Upper lobe of left lung (tissue), 6 donors: ENCODE results near the gene JAM3. TPM values are rescaled to one million over a fixed set of nuclear protein-coding genes. Genes with fewer than 3 reads are reported as not detected.

Experiments used
- ATAC-seq, 2 donors: fragments of 200-7000 bp; cut with Tn5 transposase; one replicate each; pipeline ENCODE4 v1.9.1; 2022; ENCODE audit warnings: mild to moderate bottlenecking in 2 of 2, moderate library complexity in 2 of 2; ENCODE audit not compliant: low FRiP score in 2 of 2
- DNase-seq, 2 donors: peaks; one replicate each; pipeline ENCODE4 v3.0.0-alpha.2; 2019 to 2020
- H3K27ac ChIP-seq, 4 donors: fragments of 200-600 bp; sonication (generic); one replicate each; pipeline ENCODE4 v1.5.1; 2016 to 2019
- H3K27me3 ChIP-seq, 4 donors: fragments of 200-600 bp; sonication (generic); one replicate each; pipeline ENCODE4 v1.5.1; 2017 to 2019
- H3K36me3 ChIP-seq, 4 donors: fragments of 200-600 bp; sonication (generic); one replicate each; pipeline ENCODE4 v1.5.1; 2016 to 2019
- H3K4me1 ChIP-seq, 4 donors: fragments of 200-600 bp; sonication (generic); one replicate each; pipeline ENCODE4 v1.5.1; 2018 to 2019
- H3K4me3 ChIP-seq, 4 donors: fragments of 200-600 bp; sonication (generic); one replicate each; pipeline ENCODE4 v1.5.1; 2017 to 2019; ENCODE audit warnings: mild to moderate bottlenecking in 2 of 4, moderate library complexity in 1 of 4
- H3K9me3 ChIP-seq, 4 donors: fragments of 200-600 bp; sonication (generic); one replicate each; pipeline ENCODE4 v1.5.1; 2018 to 2019
- EP300 ChIP-seq, 4 donors: sonication (generic); formaldehyde crosslinking; IDR thresholded peaks; one replicate each; pipeline ENCODE4 v1.5.1; 2017; ENCODE audit warnings: antibody characterized with exemption in 4 of 4, control low read depth in 2 of 4
- POLR2A ChIP-seq, 4 donors: fragments of 450-650 bp; IDR thresholded peaks; one replicate each; pipeline ENCODE4 v1.5.1; 2016 to 2017; ENCODE audit warnings: antibody characterized with exemption in 4 of 4, mild to moderate bottlenecking in 2 of 4
- POLR2AphosphoS5 ChIP-seq, 2 donors: sonication (generic); formaldehyde crosslinking; IDR thresholded peaks; one replicate each; pipeline ENCODE4 v1.5.1; 2017; ENCODE audit warnings: antibody characterized with exemption in 2 of 2
- WGBS, 2 donors: methylation state at CpG; one replicate each; pipeline ENCODE4 v1.1.5; 2017 to 2018; 5-methylcytosine and 5-hydroxymethylcytosine counted together
- total RNA-seq, 6 donors: library from RNA; depleted of rRNA in 4 of 6; stranded (reverse); fragments of >200 nt in 4 of 6; gene quantifications; one replicate each; pipeline versions ENCODE4 v1.1.0 to v1.2.1, GENCODE V29; 2016 to 2021
- TF ChIP-seq, protein P1 (sequence below), 6 experiments: fragments of 450-650 bp in 4 of 6; fragments of 200-600 bp in 2 of 6; sonication (generic) in 2 of 6; IDR thresholded peaks; one replicate each; pipeline ENCODE4 v1.5.1; 2016 to 2019; ENCODE audit warnings: antibody characterized with exemption in 6 of 6
- donor health status: DM: no; HTN: no; CAD: no; lungs with moderate emphysema.
- donor health status: DM: no; HTN: yes; CAD: no; lungs with severe emphysema.

Gene JAM3
- total RNA-seq, 6 donors from 2014 or later, result 8.4 to 36.6 (median 18.6) TPM

DNA sequence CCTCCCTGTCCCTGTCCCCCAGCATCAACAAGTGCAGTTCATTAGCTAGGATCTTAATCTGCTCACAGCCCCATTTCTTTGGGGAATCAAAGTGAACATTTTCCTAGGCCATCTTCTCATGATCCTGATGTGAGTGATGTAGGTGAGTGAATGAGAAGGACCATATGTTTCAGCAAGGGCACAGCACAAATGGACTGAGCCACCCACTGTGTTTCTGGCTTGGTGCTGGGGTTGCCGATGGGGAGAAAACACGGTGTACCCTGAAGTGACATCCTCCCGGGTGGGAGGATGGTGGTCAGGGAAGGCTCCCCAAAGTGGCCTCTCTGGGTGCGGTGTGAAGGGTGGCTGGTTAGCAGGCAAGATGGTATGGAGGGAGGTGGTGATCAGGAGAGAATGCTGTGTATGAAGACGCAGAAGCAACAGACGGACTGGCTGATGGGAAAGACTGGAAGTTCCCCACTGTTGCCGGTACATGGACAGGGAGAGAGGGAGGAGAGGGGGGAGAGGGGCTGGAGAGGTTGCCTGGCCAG is 72.2 kb downstream of the JAM3 start:
- Histone ChIP-seq H3K4me1 (peaks cover 0 to 6% (median 5%) of the 10 kb centered on the region in 4 donors), H3K27ac (no peak overlapping the region), H3K9me3 (no peaks in the 10 kb centered on the region), H3K27me3 (no peaks in the 10 kb centered on the region), H3K4me3 (no peak overlapping the region), H3K36me3 (peaks cover 0 to 19% (median 1%) of the 10 kb centered on the region in 4 donors)
- no peak for DNase-seq
- TF ChIP-seq POLR2A (IDR thresholded peaks at IDR 0.05) (no peak), POLR2AphosphoS5 (IDR thresholded peaks at IDR 0.05) (no peak), EP300 (IDR thresholded peaks at IDR 0.05) (no peak)
- TF ChIP-seq, protein P1, sequence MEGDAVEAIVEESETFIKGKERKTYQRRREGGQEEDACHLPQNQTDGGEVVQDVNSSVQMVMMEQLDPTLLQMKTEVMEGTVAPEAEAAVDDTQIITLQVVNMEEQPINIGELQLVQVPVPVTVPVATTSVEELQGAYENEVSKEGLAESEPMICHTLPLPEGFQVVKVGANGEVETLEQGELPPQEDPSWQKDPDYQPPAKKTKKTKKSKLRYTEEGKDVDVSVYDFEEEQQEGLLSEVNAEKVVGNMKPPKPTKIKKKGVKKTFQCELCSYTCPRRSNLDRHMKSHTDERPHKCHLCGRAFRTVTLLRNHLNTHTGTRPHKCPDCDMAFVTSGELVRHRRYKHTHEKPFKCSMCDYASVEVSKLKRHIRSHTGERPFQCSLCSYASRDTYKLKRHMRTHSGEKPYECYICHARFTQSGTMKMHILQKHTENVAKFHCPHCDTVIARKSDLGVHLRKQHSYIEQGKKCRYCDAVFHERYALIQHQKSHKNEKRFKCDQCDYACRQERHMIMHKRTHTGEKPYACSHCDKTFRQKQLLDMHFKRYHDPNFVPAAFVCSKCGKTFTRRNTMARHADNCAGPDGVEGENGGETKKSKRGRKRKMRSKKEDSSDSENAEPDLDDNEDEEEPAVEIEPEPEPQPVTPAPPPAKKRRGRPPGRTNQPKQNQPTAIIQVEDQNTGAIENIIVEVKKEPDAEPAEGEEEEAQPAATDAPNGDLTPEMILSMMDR (IDR thresholded peaks at IDR 0.05), result no peak
- peak in 1 of 2 donors; percentile 15 for ATAC-seq
- 87 to 92% methylated on average over 7 of the region's 7 CpGs for WGBS, 2 donors

DNA sequence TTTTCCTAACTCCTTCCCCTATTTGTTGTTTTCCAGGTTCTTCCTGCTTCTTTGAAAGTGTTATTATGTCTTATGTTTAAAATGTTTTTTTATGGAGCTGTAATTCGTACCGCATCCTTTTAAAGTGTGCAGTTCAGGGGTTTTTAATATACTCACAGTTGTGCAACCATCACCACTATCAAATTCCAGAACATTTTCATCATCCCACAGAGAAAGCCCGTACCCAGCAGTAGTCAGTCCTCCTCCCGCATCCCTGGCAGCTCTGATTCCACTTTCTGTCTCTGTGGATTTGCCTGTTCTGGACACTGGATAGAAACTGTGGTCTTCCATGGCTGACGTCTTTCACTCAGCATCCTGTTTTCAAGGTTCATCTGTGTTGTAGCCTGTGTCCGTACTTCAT is 73.7 kb downstream of the JAM3 start:
- DNase-seq (no peak), ATAC-seq (peak in 1 of 2 donors; percentile 45)
- TF ChIP-seq EP300 (IDR thresholded peaks at IDR 0.05), result no peak
- no peak for TF ChIP-seq POLR2A (IDR thresholded peaks at IDR 0.05)
- Histone ChIP-seq H3K4me1 (peaks cover 0 to 6% (median 5%) of the 10 kb centered on the region in 4 donors), H3K9me3 (no peaks in the 10 kb centered on the region), H3K27ac (no peak overlapping the region), H3K36me3 (peaks cover 0 to 28% (median 1%) of the 10 kb centered on the region in 4 donors), H3K27me3 (no peaks in the 10 kb centered on the region), H3K4me3 (no peak overlapping the region)
- 84 to 96% methylated on average over 6 of the region's 6 CpGs for WGBS, 2 donors

DNA sequence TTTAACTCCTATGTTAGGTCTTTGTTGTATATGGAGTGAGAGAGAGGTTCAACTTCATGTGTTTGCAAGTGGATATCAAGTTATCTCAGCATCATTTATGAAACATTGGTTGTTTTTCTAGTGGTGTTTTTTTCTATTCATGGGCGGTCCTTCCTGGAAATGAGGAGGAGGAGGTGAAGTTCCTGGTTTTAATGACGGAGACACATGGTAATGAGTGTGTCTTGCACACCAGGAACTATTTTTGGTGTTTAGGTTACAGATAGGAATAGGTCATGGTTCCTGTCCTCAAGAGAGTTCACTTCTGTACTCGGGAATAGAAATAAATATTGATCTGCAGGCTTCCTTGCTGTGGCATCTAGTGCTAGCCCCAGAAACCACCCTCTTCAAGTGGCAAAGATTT is 74.9 kb downstream of the JAM3 start:
- H3K27me3 ChIP-seq, result no peaks in the 10 kb centered on the region
- no peak for TF ChIP-seq EP300 (IDR thresholded peaks at IDR 0.05)
- TF ChIP-seq POLR2A (IDR thresholded peaks at IDR 0.05), result no peak
- TF ChIP-seq POLR2AphosphoS5 (IDR thresholded peaks at IDR 0.05), result no peak
- TF ChIP-seq, protein P1 (IDR thresholded peaks at IDR 0.05), result no peak
- H3K4me3 ChIP-seq, result no peak overlapping the region
- H3K9me3 ChIP-seq, result no peaks in the 10 kb centered on the region
- WGBS, 2 donors, result 57 to 70% methylated on average over 3 of the region's 3 CpGs
- H3K36me3 ChIP-seq, result peaks cover 0 to 33% (median 5%) of the 10 kb centered on the region in 4 donors
- no peak overlapping the region for H3K27ac ChIP-seq
- ATAC-seq (no peak), DNase-seq (no peak)
- H3K4me1 ChIP-seq, result peaks cover 0 to 6% (median 5%) of the 10 kb centered on the region in 4 donors

DNA sequence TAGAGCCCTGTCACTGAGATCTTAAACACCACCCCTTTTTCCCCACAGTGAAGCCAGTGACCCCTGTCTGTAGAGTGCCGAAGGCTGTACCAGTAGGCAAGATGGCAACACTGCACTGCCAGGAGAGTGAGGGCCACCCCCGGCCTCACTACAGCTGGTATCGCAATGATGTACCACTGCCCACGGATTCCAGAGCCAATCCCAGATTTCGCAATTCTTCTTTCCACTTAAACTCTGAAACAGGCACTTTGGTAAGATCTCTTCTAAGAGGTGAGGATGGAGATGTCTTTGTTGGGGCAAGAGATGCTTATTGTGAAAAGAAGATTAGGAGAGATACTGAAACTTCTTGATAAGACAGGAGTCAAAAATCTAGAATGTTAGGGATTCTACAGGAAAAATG is 75.9 kb downstream of the JAM3 start:
- 65 to 84% methylated on average over 5 of the region's 5 CpGs for WGBS, 2 donors
- H3K27ac ChIP-seq, result no peak overlapping the region
- no peaks in the 10 kb centered on the region for H3K27me3 ChIP-seq
- no peak for ATAC-seq
- peaks cover 0 to 2% (median under 1%) of the 10 kb centered on the region in 4 donors for H3K4me1 ChIP-seq
- no peak for DNase-seq
- no peaks in the 10 kb centered on the region for H3K9me3 ChIP-seq
- peaks cover 0 to 42% (median 8%) of the 10 kb centered on the region in 4 donors for H3K36me3 ChIP-seq
- no peak overlapping the region for H3K4me3 ChIP-seq
- TF ChIP-seq POLR2AphosphoS5 (IDR thresholded peaks at IDR 0.05) (no peak), POLR2A (IDR thresholded peaks at IDR 0.05) (no peak), EP300 (IDR thresholded peaks at IDR 0.05) (no peak)
- TF ChIP-seq, protein P1 (IDR thresholded peaks at IDR 0.05), result no peak

DNA sequence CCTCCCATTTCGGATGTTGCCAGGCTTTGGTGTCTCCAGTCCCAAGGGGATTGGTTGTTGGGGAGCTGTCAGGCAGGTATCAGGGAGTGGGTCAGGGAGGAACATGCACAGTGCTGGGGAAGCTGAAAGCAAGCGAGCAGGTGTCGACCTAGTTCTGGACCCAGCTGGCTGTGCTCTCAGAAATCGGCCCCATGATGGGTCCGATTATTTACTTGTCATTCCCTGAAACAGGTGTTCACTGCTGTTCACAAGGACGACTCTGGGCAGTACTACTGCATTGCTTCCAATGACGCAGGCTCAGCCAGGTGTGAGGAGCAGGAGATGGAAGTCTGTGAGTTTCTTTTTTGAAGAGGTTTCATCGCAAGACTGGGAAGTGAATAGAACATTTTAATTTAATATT is 76.8 kb downstream of the JAM3 start:
- DNase-seq (no peak), ATAC-seq (no peak)
- no peak overlapping the region for H3K27ac ChIP-seq
- no peaks in the 10 kb centered on the region for H3K4me1 ChIP-seq
- H3K4me3 ChIP-seq, result no peak overlapping the region
- TF ChIP-seq EP300 (IDR thresholded peaks at IDR 0.05), result no peak
- TF ChIP-seq POLR2AphosphoS5 (IDR thresholded peaks at IDR 0.05), result no peak
- TF ChIP-seq, protein P1 (IDR thresholded peaks at IDR 0.05), result no peak
- no peak for TF ChIP-seq POLR2A (IDR thresholded peaks at IDR 0.05)
- H3K27me3 ChIP-seq, result no peaks in the 10 kb centered on the region
- H3K36me3 ChIP-seq, result peaks cover 0 to 50% (median 11%) of the 10 kb centered on the region in 4 donors
- no peaks in the 10 kb centered on the region for H3K9me3 ChIP-seq
- 87 to 96% methylated on average over 7 to 8 of the region's 8 CpGs for WGBS, 2 donors
